ENCODE measurements around the gene PLPP4. TPM values are rescaled to one million over a fixed set of nuclear protein-coding genes. Genes with fewer than 3 reads are reported as not detected.

Gene PLPP4
- total RNA-seq, 1 donor from 2014 or later, result 2.0 TPM

GRCh38 chr10:120616311-120616911, 159.4 kb downstream of the PLPP4 start:
- no peaks in the 10 kb centered on the region for H3K27me3 Mint-ChIP-seq (ENCODE audit: unreplicated experiment)
- DNase-seq (ENCODE audit: extremely low spot score, unreplicated experiment), result no peak
- no peak overlapping the region for H3K4me3 Mint-ChIP-seq (ENCODE audit: unreplicated experiment)
- no peak for TF ChIP-seq CTCF (IDR thresholded peaks at IDR 0.05)
- H3K4me1 Mint-ChIP-seq (ENCODE audit: unreplicated experiment), result peaks cover 1% of the 10 kb centered on the region
- H3K9me3 Mint-ChIP-seq (ENCODE audit: unreplicated experiment), result peaks cover 30% of the 10 kb centered on the region
- no peak overlapping the region for H3K27ac Mint-ChIP-seq (ENCODE audit: unreplicated experiment)
- H3K36me3 Mint-ChIP-seq (ENCODE audit: unreplicated experiment), result no peaks in the 10 kb centered on the region

GRCh38 chr10:120628197-120628596, 171.2 kb downstream of the PLPP4 start:
- Mint-ChIP-seq H3K9me3 (ENCODE audit: unreplicated experiment) (no peaks in the 10 kb centered on the region), H3K4me1 (ENCODE audit: unreplicated experiment) (no peaks in the 10 kb centered on the region), H3K27ac (ENCODE audit: unreplicated experiment) (no peak overlapping the region), H3K27me3 (ENCODE audit: unreplicated experiment) (peaks cover 4% of the 10 kb centered on the region), H3K4me3 (ENCODE audit: unreplicated experiment) (no peak overlapping the region), H3K36me3 (ENCODE audit: unreplicated experiment) (no peaks in the 10 kb centered on the region)
- DNase-seq (ENCODE audit: extremely low spot score, unreplicated experiment), result no peak
- no peak for TF ChIP-seq CTCF (IDR thresholded peaks at IDR 0.05)

- Mint-ChIP-seq H3K9me3 (ENCODE audit: unreplicated experiment) (no peaks in the 10 kb centered on the region), H3K27me3 (ENCODE audit: unreplicated experiment) (peaks cover 3% of the 10 kb centered on the region), H3K4me3 (ENCODE audit: unreplicated experiment) (no peak overlapping the region), H3K4me1 (ENCODE audit: unreplicated experiment) (no peaks in the 10 kb centered on the region), H3K27ac (ENCODE audit: unreplicated experiment) (no peak overlapping the region), H3K36me3 (ENCODE audit: unreplicated experiment) (no peaks in the 10 kb centered on the region)
- no peak for TF ChIP-seq CTCF (IDR thresholded peaks at IDR 0.05)
- DNase-seq (ENCODE audit: extremely low spot score, unreplicated experiment), result no peak
These were observed 173.2 kb downstream of the PLPP4 start for GRCh38 chr10:120630266-120630665.

DNA sequence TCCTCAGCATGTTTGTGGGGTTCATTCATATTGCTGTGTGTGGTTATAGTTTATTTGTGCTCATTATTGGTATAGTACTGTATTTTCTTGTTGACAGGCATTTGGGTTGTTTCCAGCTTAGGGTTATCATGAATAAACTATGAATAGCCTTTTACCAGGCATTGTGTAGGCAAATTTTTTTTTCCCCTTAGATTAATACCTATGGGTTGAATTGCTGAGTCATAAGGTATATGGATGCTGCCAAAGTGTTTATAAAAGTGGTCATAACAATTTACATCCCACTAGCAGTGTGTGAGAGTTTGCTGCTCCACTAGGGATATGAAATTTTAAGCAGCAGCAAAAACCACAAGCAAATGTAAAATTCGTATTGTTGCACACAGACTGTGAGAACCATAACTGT, 175.0 kb downstream of the PLPP4 start:
- H3K4me3 Mint-ChIP-seq (ENCODE audit: unreplicated experiment), result no peak overlapping the region
- no peak for DNase-seq (ENCODE audit: extremely low spot score, unreplicated experiment)

DNA sequence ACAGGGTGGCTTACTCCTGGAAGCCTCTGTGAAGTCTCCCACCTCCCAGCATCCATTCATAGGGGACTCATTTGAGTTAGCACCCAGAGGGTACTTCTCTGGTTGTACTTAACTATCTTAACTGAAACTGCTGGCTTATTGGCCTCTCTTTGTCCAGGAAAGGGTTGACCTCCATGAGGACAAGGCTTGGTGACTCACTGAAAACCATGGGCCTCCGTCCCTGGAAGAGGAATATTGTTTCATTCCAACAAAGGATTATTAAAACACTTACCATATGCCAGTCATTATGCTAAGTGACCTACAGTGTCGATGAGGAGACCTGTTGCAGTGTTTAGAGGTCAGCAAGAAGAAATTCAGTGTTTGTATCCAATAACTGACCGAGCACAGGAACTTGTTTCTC, 175.9 kb downstream of the PLPP4 start:
- Mint-ChIP-seq H3K27ac (ENCODE audit: unreplicated experiment) (no peak overlapping the region), H3K36me3 (ENCODE audit: unreplicated experiment) (no peaks in the 10 kb centered on the region), H3K9me3 (ENCODE audit: unreplicated experiment) (no peaks in the 10 kb centered on the region), H3K4me1 (ENCODE audit: unreplicated experiment) (no peaks in the 10 kb centered on the region), H3K27me3 (ENCODE audit: unreplicated experiment) (no peaks in the 10 kb centered on the region), H3K4me3 (ENCODE audit: unreplicated experiment) (no peak overlapping the region)
- no peak for DNase-seq (ENCODE audit: extremely low spot score, unreplicated experiment)
- no peak for TF ChIP-seq CTCF (IDR thresholded peaks at IDR 0.05)

More for the DNA sequence above, 175.0 kb downstream of the PLPP4 start:
- Mint-ChIP-seq H3K27ac (ENCODE audit: unreplicated experiment) (no peak overlapping the region), H3K36me3 (ENCODE audit: unreplicated experiment) (no peaks in the 10 kb centered on the region), H3K4me1 (ENCODE audit: unreplicated experiment) (no peaks in the 10 kb centered on the region), H3K27me3 (ENCODE audit: unreplicated experiment) (no peaks in the 10 kb centered on the region), H3K9me3 (ENCODE audit: unreplicated experiment) (no peaks in the 10 kb centered on the region)
- no peak for TF ChIP-seq CTCF (IDR thresholded peaks at IDR 0.05)

Data from osteocyte (in vitro differentiated cells).